A673 (cell line): ENCODE data around the gene PER2. TPM values are rescaled to one million over a fixed set of nuclear protein-coding genes. Genes with fewer than 3 reads are reported as not detected.

Experiments used
- BruUV-seq: library from RNA; stranded (reverse); fragments of 400-500 nt; replicated peaks from 2 replicates; lab custom pipeline; 2021; lab: Mats Ljungman, UMichigan
- CTCF ChIA-PET: fragments of 300-600 bp; sonication (Branson Sonifier 250); formaldehyde crosslinking; loops from one replicate; lab custom pipeline; 2022; ENCODE audit warnings: antibody characterized with exemption; lab: Charles Lee
- POLR2A ChIA-PET: fragments of 300-600 bp; sonication (Branson Sonifier 250); formaldehyde crosslinking; loops from one replicate; lab custom pipeline; 2022; ENCODE audit warnings: antibody characterized with exemption; ENCODE audit not compliant: low non-redundant PET; lab: Charles Lee
- DNase-seq: peaks from one replicate; pipeline ENCODE4 v3.0.0-alpha.2; 2015; ENCODE audit warnings: low spot score
- H3K27ac ChIP-seq: fragments of 200-600 bp; sonication (generic); 2 replicates; pipeline ENCODE4 v1.5.1; 2016; ENCODE audit warnings: mixed run types, low read depth, mild to moderate bottlenecking, mixed read lengths, antibody characterized with exemption, low read length; ENCODE audit not compliant: poor library complexity, severe bottlenecking
- H3K27me3 ChIP-seq: fragments of 200-600 bp; sonication (generic); replicated peaks from 2 replicates; pipeline ENCODE4 v1.6.1; 2017; ENCODE audit warnings: mixed run types, low read depth, mild to moderate bottlenecking, mixed read lengths, antibody characterized with exemption, low read length; ENCODE audit not compliant: insufficient read depth, poor library complexity
- H3K36me3 ChIP-seq: fragments of 200-600 bp; sonication (generic); 2 replicates; pipeline ENCODE4 v1.6.1; 2016; ENCODE audit warnings: mixed run types, mild to moderate bottlenecking, mixed read lengths, antibody characterized with exemption, low read length; ENCODE audit not compliant: insufficient read depth, poor library complexity, severe bottlenecking
- H3K4me1 ChIP-seq: fragments of 200-600 bp; sonication (generic); 2 replicates; pipeline ENCODE4 v1.6.1; 2017; ENCODE audit warnings: mixed run types, mild to moderate bottlenecking, mixed read lengths, antibody characterized with exemption, low read length; ENCODE audit not compliant: insufficient read depth, poor library complexity, severe bottlenecking
- H3K4me3 ChIP-seq: fragments of 200-600 bp; sonication (generic); 2 replicates; pipeline ENCODE4 v1.5.1; 2016; ENCODE audit warnings: low read depth, mixed run types, mild to moderate bottlenecking, mixed read lengths, low read length; ENCODE audit not compliant: poor library complexity, severe bottlenecking
- H3K9me3 ChIP-seq: fragments of 200-600 bp; sonication (generic); 2 replicates; pipeline ENCODE4 v1.6.1; 2016; ENCODE audit warnings: mixed run types, low read depth, mild to moderate bottlenecking, mixed read lengths, antibody characterized with exemption, low read length; ENCODE audit not compliant: poor library complexity, severe bottlenecking
- CTCF ChIP-seq: fragments of 300-800, 200-600 bp; sonication (generic); conservative IDR thresholded peaks from 2 replicates; pipeline ENCODE4 v1.5.1; 2017; ENCODE audit warnings: low read depth, mild to moderate bottlenecking, antibody characterized with exemption, low read length, moderate library complexity, mixed read lengths
- EZH2 ChIP-seq: fragments of 200-600 bp; sonication (generic); IDR thresholded peaks from 2 replicates; pipeline ENCODE4 v1.6.1; 2017; ENCODE audit warnings: borderline replicate concordance, low read depth, mild to moderate bottlenecking, mixed read lengths, antibody characterized with exemption, low read length; ENCODE audit not compliant: poor library complexity, severe bottlenecking
- intact Hi-C: fragments of 100-400 bp; cut with micrococcal nuclease; formaldehyde crosslinking; loops from one replicate; pipeline ENCODE4 v1.10.0; 2022; ENCODE audit not compliant: unreplicated experiment
- total RNA-seq: library from RNA; stranded (reverse); gene quantifications from 2 replicates; pipeline ENCODE4 v1.2.3, GENCODE V29; 2021

PER2 gene
- total RNA-seq, 1 experiment from 2014 or later = 7.5 TPM

GRCh38 chr2:238247002-238247822 lies 41.2 kb downstream of the PER2 start:
- POLR2A ChIA-PET = no interaction called here
- intact Hi-C loops = no loop called here
- H3K4me1 ChIP-seq = peaks cover 5% of the 10 kb centered on the region
- DNase-seq = no peak
- CTCF ChIA-PET = interaction anchor here (0.7 kb wide), 1 partner anchor 87 kb away, joined by 3 read pairs; no protein-coding TSS in a partner anchor
- no TSS peak for BruUV-seq
- H3K27me3 ChIP-seq = no peaks in the 10 kb centered on the region
- no peak overlapping the region for H3K27ac ChIP-seq
- no peaks in the 10 kb centered on the region for H3K36me3 ChIP-seq
- no peaks in the 10 kb centered on the region for H3K9me3 ChIP-seq
- H3K4me3 ChIP-seq = no peak overlapping the region
- TF ChIP-seq CTCF (no peak), EZH2 (no peak)

GRCh38 chr2:238244151-238244550 lies 44.3 kb downstream of the PER2 start:
- intact Hi-C loops = no loop called here
- H3K27ac ChIP-seq = no peak overlapping the region
- H3K9me3 ChIP-seq = no peaks in the 10 kb centered on the region
- no TSS peak for BruUV-seq
- H3K4me1 ChIP-seq = peaks cover 10% of the 10 kb centered on the region
- H3K4me3 ChIP-seq = no peak overlapping the region
- H3K36me3 ChIP-seq = no peaks in the 10 kb centered on the region
- POLR2A ChIA-PET = no interaction called here
- H3K27me3 ChIP-seq = no peaks in the 10 kb centered on the region
- CTCF ChIA-PET = no interaction called here
- TF ChIP-seq CTCF = no peak
- no peak for TF ChIP-seq EZH2
- DNase-seq = no peak

- POLR2A ChIA-PET = no interaction called here
- intact Hi-C loops = no loop called here
- no peak for DNase-seq
- CTCF ChIA-PET = no interaction called here
- BruUV-seq = no TSS peak
- Histone ChIP-seq H3K27me3 (no peaks in the 10 kb centered on the region), H3K4me3 (no peak overlapping the region), H3K27ac (no peak overlapping the region), H3K4me1 (peaks cover 15% of the 10 kb centered on the region), H3K36me3 (no peaks in the 10 kb centered on the region), H3K9me3 (no peaks in the 10 kb centered on the region)
- no peak for TF ChIP-seq EZH2
- no peak for TF ChIP-seq CTCF
These were observed 44.8 kb downstream of the PER2 start for GRCh38 chr2:238243496-238244076.
